ENCODE results near the gene TTC7B.

TTC7B gene

GRCh38 chr14:90675399-90675798, 140.8 kb downstream of the TTC7B start:
- Histone ChIP-seq H3K9ac (ENCODE audit: low read length) (no peak overlapping the region), H3K9me3 (ENCODE audit: low read length) (no peaks in the 10 kb centered on the region), H3K27me3 (ENCODE audit: insufficient read depth, low read length) (no peaks in the 10 kb centered on the region), H3K36me3 (ENCODE audit: insufficient read depth, low read length) (no peaks in the 10 kb centered on the region), H3K4me1 (ENCODE audit: insufficient read depth, low read length, severe bottlenecking) (peaks cover 19% of the 10 kb centered on the region), H3K4me2 (ENCODE audit: low read length) (no peak overlapping the region), H2AFZ (ENCODE audit: low read length) (no peak overlapping the region), H3K4me3 (ENCODE audit: low read depth, low read length, poor library complexity, severe bottlenecking) (no peak overlapping the region), H3K79me2 (ENCODE audit: insufficient read depth, low read length) (no peaks in the 10 kb centered on the region), H3K9me2 (ENCODE audit: low read depth, low read length) (no peaks in the 10 kb centered on the region), H3K27ac (ENCODE audit: low read depth, low read length, poor library complexity, severe bottlenecking) (no peak overlapping the region), H4K20me1 (ENCODE audit: insufficient read depth, low read length) (no peaks in the 10 kb centered on the region), H3F3A (ENCODE audit: insufficient read depth, low read length) (no peaks in the 10 kb centered on the region)
- TF ChIP-seq EZH2 (IDR thresholded peaks at IDR 0.05; ENCODE audit: borderline replicate concordance, low read length) = no peak
- TF ChIP-seq, protein P1, sequence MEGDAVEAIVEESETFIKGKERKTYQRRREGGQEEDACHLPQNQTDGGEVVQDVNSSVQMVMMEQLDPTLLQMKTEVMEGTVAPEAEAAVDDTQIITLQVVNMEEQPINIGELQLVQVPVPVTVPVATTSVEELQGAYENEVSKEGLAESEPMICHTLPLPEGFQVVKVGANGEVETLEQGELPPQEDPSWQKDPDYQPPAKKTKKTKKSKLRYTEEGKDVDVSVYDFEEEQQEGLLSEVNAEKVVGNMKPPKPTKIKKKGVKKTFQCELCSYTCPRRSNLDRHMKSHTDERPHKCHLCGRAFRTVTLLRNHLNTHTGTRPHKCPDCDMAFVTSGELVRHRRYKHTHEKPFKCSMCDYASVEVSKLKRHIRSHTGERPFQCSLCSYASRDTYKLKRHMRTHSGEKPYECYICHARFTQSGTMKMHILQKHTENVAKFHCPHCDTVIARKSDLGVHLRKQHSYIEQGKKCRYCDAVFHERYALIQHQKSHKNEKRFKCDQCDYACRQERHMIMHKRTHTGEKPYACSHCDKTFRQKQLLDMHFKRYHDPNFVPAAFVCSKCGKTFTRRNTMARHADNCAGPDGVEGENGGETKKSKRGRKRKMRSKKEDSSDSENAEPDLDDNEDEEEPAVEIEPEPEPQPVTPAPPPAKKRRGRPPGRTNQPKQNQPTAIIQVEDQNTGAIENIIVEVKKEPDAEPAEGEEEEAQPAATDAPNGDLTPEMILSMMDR (IDR thresholded peaks at IDR 0.05; ENCODE audit: low read length) = no peak

GRCh38 chr14:90674716-90675115, 141.5 kb downstream of the TTC7B start:
- Histone ChIP-seq H3K4me1 (ENCODE audit: insufficient read depth, low read length, severe bottlenecking) (peaks cover 19% of the 10 kb centered on the region), H3K9ac (ENCODE audit: low read length) (no peak overlapping the region), H3K79me2 (ENCODE audit: insufficient read depth, low read length) (no peaks in the 10 kb centered on the region), H3K4me3 (ENCODE audit: low read depth, low read length, poor library complexity, severe bottlenecking) (no peak overlapping the region), H3K9me2 (ENCODE audit: low read depth, low read length) (no peaks in the 10 kb centered on the region), H3K9me3 (ENCODE audit: low read length) (0 out of 2 replicates have a peak, but pooled peaks cover 3% of the 10 kb centered on the region), H4K20me1 (ENCODE audit: insufficient read depth, low read length) (no peaks in the 10 kb centered on the region), H3K27me3 (ENCODE audit: insufficient read depth, low read length) (no peaks in the 10 kb centered on the region), H3K4me2 (ENCODE audit: low read length) (no peak overlapping the region), H2AFZ (ENCODE audit: low read length) (no peak overlapping the region), H3F3A (ENCODE audit: insufficient read depth, low read length) (no peaks in the 10 kb centered on the region), H3K27ac (ENCODE audit: low read depth, low read length, poor library complexity, severe bottlenecking) (no peak overlapping the region), H3K36me3 (ENCODE audit: insufficient read depth, low read length) (no peaks in the 10 kb centered on the region)
- TF ChIP-seq, protein P1 (IDR thresholded peaks at IDR 0.05; ENCODE audit: low read length) = no peak
- TF ChIP-seq EZH2 (IDR thresholded peaks at IDR 0.05; ENCODE audit: borderline replicate concordance, low read length) = no peak

- H3K9me2 ChIP-seq (ENCODE audit: low read depth, low read length) = no peaks in the 10 kb centered on the region
- no peaks in the 10 kb centered on the region for H3K79me2 ChIP-seq (ENCODE audit: insufficient read depth, low read length)
- no peak overlapping the region for H3K27ac ChIP-seq (ENCODE audit: low read depth, low read length, poor library complexity, severe bottlenecking)
- H3K27me3 ChIP-seq (ENCODE audit: insufficient read depth, low read length) = no peaks in the 10 kb centered on the region
- H3K4me1 ChIP-seq (ENCODE audit: insufficient read depth, low read length, severe bottlenecking) = peaks cover 19% of the 10 kb centered on the region
- no peak overlapping the region for H3K9ac ChIP-seq (ENCODE audit: low read length)
- H3K4me3 ChIP-seq (ENCODE audit: low read depth, low read length, poor library complexity, severe bottlenecking) = no peak overlapping the region
- H3K4me2 ChIP-seq (ENCODE audit: low read length) = no peak overlapping the region
- H3K9me3 ChIP-seq (ENCODE audit: low read length) = 0 out of 2 replicates have a peak, but pooled peaks cover 3% of the 10 kb centered on the region
- no peak for TF ChIP-seq EZH2 (IDR thresholded peaks at IDR 0.05; ENCODE audit: borderline replicate concordance, low read length)
- TF ChIP-seq, protein P1 (IDR thresholded peaks at IDR 0.05; ENCODE audit: low read length) = no peak
- no peak overlapping the region for H2AFZ ChIP-seq (ENCODE audit: low read length)
- no peaks in the 10 kb centered on the region for H3F3A ChIP-seq (ENCODE audit: insufficient read depth, low read length)
- no peaks in the 10 kb centered on the region for H4K20me1 ChIP-seq (ENCODE audit: insufficient read depth, low read length)
- H3K36me3 ChIP-seq (ENCODE audit: insufficient read depth, low read length) = no peaks in the 10 kb centered on the region
These were observed 142.1 kb downstream of the TTC7B start for GRCh38 chr14:90674043-90674670.
